ENCODE data around the gene GPR108.

DNA sequence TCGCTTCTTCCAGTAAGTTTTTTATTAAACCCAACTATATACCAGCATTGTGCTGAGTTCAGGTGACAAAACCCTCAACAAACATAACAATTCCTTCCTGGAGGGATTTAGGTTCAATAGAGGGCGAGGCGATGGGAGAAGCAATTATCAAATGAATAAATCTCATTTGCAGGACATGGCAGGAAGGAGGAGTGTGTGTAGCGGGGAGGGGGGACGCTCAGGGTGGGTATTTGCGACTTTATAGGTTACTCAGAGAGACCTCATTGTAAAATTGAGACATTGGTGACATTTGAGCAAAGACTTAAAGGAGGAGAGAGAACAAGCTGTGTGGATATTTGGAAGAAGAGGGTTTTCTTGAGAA lies 20.8 kb downstream of the GPR108 start:
- TF ChIP-seq POLR2A (IDR thresholded peaks at IDR 0.05) (no peak), EP300 (IDR thresholded peaks at IDR 0.05) (no peak)
